GM18861 (cell line): ENCODE results near the gene HNMT.

ENCODE experiments used
- ATAC-seq: cut with Tn5 transposase; IDR thresholded peaks from one replicate; pipeline ENCODE4 v1.9.1; 2021; ENCODE audit not compliant: unreplicated experiment

The HNMT gene

DNA sequence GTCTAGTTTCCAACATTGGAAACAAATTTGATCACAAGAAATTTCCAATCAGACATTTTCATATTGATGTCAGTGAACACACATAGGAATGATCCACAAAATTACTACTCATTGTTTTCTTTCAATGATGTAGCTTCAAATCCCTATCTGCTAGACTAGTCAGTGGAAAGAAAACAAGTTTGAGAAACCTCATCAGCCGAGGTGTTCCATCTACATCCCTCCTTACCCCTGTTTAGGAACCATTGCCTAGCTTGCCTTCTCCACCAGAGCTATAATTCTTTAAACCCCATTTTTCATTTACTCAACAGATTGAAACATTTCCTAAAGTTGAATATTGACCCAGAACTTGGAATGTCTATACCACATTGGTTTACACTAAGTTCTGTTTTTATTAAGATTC is 45.3 kb downstream of the HNMT start:
- ATAC-seq: no peak

GRCh38 chr2:138010890-138011289 is 46.6 kb downstream of the HNMT start:
- no peak for ATAC-seq

- ATAC-seq: no peak
Observed at GRCh38 chr2:138012082-138012481, 47.8 kb downstream of the HNMT start.

DNA sequence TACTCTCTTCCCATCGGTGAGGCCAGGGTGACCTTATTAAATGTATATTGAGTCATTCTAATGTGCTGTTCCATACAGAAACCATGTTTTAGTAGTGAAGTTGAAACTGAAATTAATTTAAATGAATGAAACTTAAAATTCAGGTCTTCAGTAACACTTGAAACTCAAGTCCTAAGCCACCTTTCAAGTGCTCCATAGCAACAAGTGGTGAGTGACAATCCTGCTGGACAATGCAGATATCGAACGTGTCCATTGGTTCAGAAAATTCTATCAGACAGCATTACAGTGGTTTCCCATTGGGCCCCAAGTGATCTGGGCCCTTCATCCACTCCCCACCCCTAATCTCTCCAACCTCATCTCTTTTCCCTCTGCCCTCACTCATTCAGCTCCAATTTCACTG is 48.7 kb downstream of the HNMT start:
- no peak for ATAC-seq

DNA sequence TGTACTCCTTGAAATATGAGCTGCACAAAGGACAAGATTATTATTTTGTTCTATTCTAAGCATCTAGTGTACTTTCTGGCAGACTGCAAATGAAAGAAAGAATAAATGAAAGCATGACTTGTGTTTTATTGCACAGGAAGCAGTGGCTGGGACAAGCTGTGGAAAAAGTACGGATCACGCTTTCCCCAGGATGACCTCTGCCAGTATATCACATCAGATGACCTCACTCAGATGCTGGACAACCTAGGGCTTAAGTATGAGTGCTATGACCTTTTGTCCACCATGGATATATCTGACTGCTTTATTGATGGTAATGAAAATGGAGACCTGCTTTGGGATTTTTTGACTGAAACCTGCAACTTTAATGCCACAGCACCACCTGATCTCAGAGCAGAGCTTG is 49.4 kb downstream of the HNMT start:
- no peak for ATAC-seq

DNA sequence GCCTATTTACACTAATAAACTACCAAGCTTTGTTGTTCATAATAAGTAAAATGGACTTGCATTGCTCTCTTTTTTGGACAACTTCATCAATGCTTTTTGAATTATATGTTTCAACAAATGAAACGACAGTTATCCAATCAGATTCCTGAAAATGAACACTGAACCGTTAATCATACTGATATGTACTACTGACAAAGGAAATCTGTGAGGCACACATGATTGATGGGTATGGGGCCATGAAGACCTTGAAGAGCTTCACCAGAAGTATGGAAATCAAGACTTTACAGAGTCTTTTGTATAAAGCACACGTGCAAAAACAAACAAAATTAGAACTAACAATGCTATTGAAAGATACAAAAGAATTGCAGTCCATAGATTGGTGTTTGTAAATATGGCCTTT is 51.2 kb downstream of the HNMT start:
- ATAC-seq: no peak

- no peak for ATAC-seq
Observed at GRCh38 chr2:138016351-138017087, 52.2 kb downstream of the HNMT start.

DNA sequence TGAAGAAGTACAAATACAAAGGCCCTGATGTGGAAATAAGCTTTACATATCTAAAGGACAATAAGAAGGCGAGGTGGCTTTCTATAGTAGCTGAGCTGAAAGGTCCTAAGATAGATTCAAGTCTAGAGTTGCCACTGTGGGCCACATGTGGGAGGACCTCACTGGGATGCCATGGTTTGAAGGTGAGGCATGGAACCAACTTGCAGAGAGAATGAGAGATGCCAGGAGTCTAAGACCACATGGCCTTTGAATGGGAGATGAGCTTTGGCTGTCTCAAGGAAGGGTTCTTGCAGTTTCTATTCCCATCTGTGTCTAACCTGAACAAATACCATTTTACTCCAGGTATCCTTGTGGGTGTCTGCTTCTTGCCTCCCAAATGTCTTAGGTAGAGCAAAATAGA is 53.6 kb downstream of the HNMT start:
- no peak for ATAC-seq

DNA sequence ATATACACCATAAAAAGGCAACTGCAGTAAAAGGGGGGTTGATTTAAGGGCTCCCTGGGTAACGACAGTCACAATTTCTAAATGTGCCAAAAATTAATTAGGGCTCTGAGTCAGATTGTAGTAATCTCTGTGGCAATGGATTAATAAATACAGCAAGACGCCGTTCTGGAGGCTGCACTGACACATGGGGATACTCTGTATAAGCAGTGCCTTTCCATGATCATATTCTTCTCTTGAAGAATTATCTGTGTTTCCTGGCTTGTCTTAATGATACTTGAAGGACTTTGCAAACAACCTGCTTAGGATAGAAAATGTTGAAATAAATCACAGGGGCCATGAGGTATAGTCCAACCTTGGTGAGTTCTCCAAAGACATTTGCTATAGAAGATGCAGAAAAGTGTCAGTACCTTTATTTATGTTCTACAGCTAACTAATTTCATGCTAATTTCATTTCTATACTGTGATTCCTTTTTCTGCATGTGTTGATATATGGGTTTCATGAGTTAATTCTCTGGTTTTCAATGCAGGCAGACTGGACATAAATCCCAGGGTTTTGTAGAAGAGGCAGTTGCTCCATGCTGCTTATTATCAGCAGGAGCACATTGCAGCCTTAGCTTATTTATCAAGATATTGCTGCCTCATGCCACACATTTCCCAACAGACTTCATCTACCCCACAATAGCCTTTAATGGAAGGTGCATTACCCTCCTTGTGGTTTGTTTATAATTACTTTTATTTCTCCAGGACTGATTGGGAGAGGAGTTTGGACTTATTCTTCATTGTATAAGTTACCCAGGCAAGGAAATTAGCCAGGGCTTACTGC is 54.8 kb downstream of the HNMT start:
- no peak for ATAC-seq

- ATAC-seq: no peak
Observed at GRCh38 chr2:138020432-138020831, 56.2 kb downstream of the HNMT start.

- no peak for ATAC-seq
Observed at GRCh38 chr2:138021154-138021553, 56.9 kb downstream of the HNMT start.

DNA sequence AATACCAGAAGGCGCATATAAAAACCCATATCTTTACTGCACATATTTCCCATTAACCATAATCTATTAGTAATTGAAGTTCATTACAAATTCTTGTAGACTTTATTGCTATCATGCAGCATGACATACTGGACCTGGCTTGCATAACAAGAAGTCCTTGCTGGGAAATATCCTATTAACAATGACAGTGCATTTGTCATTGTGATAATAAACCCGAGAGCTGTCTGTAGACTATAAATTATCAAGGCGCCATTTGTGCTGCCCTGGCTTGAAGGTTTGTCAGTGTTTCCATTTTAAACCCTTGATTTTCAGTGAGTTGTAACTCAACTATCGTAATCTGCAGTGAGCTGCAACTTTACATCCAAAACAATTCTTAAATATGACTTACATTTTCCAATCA is 59.0 kb downstream of the HNMT start:
- no peak for ATAC-seq

GRCh38 chr2:138023976-138024375 is 59.7 kb downstream of the HNMT start:
- ATAC-seq: no peak

DNA sequence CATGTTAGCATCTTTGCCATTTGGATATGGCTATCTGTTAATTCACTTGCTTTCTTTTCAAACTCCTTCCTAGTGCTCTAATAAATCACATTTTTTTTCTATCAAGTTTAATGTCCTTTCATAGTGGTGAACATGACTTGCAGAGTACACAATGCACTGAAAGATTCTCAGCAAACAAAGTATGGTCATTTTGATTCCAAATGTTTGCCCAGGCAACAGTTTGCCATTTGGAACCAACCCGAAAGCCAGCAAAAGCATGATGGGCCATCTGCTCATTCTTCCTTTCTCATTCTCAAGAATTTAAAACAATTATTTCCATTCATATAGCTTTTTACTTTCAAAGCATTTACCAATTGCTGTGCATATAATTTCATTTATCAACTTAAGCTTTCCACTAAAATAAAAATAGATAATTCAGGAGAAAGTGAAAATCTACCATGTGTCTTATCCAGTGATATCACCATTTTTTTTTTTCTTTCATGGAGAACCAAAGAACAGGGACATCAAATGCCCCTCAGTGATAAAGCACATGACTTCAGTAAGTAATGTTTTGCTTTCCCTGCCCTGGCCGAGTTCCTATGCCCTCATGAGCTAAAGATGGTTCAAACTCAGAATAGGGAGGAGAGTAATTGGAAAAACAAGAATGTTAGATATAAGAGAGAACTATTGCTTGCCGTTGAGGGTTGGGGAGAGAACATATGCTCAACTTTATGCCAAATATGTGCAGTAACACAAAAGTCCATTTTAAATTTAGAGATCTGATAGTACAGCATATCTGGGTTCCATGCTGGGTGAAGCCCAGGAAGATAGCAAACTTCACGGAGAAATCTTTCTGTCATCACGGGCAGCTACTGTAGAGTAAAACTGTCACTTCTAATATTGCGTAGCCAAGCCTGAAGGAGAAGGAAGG is 62.1 kb downstream of the HNMT start:
- ATAC-seq: no peak

DNA sequence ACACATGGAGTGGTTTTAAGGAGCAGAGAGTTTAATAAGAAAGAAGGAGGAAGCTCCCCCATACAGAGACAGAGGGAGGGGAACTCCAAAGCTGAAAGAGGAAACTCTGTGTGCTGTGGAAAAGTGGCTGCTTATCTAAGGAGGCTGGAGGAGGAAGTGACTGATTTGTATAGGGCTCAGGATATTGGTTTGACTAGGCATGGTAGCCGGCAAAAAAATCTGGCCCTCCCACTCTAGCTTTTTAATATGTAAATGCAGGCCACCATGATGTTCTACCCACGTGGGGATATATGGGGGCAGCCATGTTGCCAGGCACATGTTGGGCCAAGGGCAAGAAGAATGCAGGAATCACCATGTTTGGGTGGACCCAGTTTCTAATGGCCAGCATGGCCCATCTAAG is 64.3 kb downstream of the HNMT start:
- ATAC-seq: peak; percentile 43

DNA sequence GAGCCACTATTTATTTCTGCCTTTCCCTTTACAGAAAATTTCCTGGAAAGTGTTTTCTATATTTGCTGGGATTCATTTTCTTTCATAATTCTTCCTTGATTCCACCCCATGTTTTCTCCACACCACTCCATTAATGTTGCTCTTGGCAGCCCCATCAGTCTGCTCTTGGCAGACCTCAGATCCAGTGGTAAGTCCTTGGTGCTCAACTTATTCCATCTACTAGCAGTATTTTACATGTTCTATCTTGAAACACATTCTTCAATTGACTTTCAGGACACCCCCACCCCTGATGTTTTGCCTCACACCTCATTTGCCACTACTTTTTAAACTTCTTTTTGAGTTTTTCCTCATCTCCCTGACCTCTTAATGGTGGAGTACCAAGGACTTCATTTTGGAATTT is 65.0 kb downstream of the HNMT start:
- no peak for ATAC-seq

- no peak for ATAC-seq
Observed at GRCh38 chr2:138030459-138030858, 66.2 kb downstream of the HNMT start.

DNA sequence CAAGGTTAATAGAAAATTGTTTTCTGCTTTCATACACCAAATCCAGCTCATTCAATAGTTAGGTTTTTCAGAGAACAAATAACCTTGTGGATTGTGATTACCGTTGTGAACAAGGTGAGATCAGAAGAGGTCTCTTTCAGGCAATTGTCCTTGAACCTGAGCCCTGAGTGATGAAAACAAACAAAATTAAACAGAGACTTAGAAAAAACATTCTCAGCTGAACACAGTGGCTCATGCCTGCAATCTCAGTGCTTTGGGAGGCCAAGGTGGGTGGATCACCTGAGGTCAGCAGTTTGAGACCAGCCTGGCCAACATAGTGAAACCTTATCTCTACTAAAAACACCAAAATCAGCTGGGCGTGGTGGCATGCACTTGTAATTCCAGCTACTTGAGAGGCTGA is 68.1 kb downstream of the HNMT start:
- ATAC-seq: no peak

GRCh38 chr2:138034536-138034935 is 70.3 kb downstream of the HNMT start:
- no peak for ATAC-seq

- no peak for ATAC-seq
Observed at GRCh38 chr2:138035608-138036217, 71.4 kb downstream of the HNMT start.

DNA sequence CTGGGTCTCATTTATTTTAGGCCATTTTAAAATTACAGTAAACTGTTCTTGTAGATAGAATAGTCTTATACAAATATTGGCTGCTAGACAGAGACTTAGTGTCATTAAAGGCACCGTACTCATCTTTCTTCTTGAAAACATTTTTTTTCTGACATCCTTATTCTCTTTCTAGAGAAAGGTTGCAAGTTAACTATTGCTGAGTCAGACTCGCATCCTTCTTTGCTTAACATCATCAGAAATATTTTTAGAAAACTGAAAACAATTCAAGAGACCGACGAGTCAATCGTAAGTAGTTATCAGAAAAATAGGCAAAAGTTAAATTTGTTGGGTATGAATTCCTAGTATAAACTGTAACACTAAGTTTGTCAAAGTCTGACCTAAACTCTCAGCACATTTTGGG is 72.2 kb downstream of the HNMT start:
- no peak for ATAC-seq
